ENCODE measurements around the gene TET1. TPM values are rescaled to one million over a fixed set of nuclear protein-coding genes. Genes with fewer than 3 reads are reported as not detected.
"Not testable (repeated sequence)": the region's sequence is repeated elsewhere in the genome, so short reads cannot be mapped to it uniquely, and the experiment has no call there.

The TET1 gene
- total RNA-seq = 4.8 TPM

DNA sequence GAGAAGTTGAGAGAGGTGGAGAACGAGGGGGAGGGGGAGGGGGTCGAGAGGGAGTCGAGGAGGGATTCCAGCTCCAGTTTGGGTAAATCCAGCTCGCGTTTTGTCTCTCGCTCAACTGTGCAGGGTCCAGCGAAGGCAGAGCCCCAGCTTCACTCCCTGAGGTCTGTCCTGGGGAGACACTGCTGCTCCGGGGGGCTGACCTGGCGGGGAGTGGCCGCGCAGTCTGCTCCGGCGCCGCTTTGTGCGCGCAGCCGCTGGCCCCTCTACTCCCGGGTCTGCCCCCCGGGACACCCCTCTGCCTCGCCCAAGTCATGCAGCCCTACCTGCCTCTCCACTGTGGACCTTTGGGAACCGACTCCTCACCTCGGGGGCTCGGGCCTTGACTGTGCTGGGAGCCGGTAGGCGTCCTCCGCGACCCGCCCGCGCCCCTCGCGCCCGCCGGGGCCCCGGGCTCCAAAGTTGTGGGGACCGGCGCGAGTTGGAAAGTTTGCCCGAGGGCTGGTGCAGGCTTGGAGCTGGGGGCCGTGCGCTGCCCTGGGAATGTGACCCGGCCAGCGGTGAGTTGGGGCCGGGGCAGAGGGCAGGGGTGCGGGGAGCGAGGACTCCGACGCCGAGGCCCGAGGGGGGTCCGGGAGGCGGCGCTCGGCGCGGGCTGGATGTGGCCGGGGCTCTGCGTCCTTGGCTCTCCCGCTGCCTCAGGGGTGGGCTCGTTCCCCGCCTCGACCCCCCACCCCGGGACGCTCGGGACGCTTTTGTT is at the start of gene TET1:
Gene TET1 (plus strand): TSS at position 152 of the 757 bp plus-strand sequence. CDS start 12,002 bp downstream, outside the sequence.
- peak; percentile 57 for DNase-seq (ENCODE audit: low spot score)

DNA sequence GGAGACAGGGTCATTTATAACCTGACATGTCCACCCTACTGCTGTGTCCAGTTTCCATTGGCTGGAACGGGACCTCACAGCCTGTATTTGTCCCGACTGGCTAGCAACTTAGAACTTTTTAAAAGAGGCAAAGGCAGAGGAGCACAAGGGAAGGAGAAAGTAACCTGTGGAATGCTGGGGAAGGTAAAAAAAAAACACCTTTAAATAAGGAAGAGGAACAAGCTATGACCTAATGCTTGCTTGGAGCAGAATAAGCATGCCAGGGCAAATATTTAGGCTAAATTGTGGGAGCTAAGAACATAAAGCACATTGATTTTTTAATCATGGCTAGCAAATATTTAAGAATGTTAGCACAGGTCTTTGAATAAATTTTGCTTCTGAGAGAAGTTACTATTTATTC is 43.9 kb upstream of the TET1 start:
- DNase-seq (ENCODE audit: low spot score) = not testable (repeated sequence)

DNA sequence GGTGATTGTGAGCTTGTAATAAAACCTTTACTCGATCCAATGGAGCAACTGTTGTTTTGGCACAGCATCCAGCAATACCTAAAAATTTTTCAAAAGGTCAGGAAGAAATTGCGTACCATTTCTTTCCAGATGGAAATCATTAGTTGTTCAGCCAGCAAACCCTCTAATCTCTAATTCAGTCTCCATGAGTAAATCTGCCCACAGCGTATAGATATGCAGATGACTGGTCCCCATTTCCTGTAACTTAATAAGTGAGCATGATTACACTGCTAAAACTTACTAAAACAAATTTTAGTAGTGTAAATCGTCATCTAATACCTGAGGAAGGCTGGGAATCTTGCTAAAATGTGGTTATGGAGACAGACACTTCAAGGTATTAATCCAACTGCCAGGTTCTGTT is 43.4 kb upstream of the TET1 start:
- no peak for DNase-seq (ENCODE audit: low spot score)

DNA sequence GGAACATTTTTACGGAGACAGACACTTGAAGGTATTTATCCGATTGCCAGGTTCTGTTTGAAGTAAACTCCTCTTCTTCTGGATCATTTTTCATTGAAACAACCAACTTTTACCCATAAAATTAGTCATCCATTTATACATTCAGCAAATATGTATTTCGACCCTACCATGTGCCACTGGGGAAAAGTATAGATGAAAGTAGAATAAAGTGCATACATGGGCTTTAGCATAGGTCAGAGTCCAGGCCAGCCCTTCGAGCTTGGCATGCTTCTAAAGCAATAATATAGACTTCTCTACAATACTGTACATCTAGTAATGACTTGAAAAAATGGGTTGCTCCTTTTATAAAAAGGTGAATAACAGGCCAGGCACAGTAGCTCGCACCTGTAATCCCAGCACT is 42.9 kb upstream of the TET1 start:
- no peak for DNase-seq (ENCODE audit: low spot score)

DNA sequence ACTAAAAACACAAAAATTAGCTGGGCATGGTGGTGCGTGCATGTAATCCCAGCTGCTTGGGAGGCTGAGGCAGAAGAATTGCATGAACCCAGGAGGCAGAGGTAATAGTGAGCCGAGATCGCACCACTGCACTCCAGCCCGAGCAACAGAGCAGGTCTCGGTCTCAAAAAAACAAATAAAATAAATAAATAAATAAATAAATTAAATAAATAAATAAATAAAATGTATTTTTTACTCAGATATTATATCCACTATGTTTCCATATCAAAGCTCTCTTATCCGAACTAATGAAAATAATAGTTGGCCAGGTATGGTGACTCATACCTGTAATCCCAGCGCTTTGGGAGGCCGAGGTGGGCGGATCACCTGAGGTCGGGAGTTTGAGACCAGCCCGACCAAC is 41.5 kb upstream of the TET1 start:
- DNase-seq (ENCODE audit: low spot score) = not testable (repeated sequence)

DNA sequence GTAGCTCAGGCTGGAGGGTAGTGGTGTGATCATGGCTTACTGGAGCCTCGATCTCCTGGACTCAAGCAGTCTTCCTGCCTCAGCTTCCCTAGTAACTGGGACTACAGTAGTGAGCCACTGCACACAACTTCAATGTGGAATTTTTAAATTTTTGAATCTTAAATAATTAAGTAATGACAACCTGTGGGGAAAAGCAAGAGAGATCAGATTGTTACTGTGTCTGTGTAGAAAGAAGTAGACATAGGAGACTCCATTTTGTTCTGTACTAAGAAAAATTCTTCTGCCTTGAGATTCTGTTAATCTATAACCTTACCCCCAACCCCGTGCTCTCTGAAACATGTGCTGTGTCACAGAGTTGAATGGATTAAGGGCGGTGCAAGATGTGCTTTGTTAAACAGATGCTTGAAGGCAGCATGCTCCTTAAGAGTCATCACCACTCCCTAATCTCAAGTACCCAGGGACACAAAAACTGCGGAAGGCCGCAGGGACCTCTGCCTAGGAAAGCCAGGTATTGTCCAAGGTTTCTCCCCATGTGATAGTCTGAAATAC is 34.6 kb upstream of the TET1 start:
- DNase-seq (ENCODE audit: low spot score) = not testable (repeated sequence)

DNA sequence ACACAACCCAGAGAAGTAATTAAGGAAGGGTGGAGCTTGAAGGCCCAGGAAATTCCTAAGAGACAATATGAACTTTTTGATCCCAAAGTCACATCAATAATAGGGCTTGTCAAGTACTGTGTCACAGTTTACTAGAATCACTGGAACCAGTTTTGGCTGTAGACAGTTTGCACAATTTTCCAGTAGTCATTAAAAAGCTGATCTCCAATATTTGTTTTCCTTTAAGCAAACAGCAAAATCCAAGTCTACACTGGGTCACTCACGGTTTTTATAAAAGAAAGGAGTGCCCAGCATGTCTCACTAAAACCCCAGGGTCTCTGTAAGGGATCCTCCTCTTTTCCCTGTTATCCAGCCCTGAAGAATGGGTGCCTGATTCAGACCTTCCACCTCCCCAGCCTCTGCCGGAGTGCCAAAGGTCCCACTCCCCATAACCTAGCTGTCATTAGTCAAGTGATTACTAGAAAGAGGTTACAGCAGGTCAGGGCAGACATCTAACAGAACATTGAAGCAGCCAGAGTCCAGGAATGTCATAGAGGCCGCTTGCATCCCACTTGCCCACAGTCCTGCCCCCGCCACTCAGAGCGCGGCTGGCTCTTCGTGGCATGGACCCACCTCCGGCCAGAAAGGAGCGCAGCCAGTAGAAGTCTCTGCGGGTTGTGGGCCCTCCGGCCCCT is 33.4 kb upstream of the TET1 start:
- DNase-seq (ENCODE audit: low spot score) = no peak

DNA sequence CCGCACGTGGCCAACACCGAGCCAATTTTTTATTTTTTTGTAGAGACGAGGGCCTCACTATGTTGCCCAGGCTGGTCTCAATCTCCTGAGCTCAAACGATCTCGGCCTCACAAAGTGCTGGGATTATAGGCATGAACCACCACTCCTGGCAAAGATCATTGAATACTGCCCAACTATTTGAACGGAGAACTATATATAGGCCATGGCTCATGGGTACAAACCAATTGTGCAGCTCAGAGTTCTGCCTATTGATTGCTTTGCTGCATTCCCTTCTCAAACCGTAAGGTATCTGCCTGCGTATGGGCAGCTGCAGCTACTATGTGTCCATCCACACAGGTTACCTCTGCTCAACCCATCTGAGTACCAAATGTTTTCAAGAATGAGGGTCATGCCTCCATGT is 23.2 kb upstream of the TET1 start:
- no peak for DNase-seq (ENCODE audit: low spot score)

DNA sequence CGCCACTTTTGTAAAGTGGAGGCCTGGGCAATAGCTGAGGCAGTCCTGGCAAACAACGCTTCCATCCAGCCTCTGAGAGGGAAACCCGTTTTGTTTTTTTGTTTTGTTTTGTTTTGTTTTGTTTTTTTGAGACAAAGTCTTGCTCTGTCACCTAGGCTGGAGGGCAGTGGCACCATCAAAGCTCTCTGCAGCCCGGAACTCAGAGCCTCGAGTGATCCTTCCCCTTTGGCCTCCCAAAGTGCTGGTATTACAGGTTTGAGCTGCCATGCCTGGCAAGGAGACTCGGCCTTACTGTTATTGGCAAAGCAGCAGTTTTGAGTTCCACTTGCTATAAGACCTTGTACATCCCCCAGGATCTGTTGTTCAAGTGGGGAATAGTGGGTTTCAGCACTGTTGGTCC is 22.3 kb upstream of the TET1 start:
- DNase-seq (ENCODE audit: low spot score) = no peak

DNA sequence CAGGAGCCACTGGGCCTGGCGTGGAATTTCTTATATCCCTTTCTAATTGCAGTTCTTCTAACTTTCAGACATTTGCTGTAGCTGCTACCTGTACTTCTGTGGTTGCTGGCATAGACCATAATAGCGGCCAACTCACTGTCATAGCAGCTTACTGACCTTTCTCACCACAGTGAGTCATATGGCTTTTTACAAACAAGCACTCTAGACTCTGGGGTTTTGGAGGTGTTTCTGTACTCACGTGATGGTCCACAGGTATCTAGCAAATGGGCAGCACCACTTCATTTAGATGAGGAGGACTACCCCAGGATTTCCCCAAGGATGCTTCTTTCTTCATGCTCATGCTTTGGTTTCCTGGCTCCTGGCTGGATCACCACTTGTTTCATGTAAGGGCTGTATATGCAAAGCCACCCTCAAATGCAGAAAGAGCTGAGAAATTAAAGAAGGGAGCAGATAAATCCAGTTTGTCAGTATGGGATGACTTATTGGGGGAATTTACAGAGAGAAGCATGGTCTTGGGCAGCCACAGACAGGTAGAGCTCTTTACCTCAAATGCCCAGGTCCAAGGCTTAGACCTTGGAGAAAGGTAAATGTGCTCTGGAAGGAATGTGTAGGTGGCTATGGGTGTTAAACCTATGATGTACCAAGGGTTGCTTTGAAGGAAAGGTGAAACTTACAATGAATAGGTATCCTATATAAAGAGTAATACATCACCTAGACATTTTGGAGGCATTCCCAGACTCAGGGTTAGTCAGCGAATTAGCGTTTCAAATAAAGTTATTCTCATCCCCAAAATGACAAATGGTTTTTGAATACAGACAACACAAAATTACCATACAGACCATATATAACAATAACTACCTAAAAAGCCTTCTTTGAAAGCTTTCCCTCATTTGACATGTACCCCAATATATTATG is 16.9 kb upstream of the TET1 start:
- DNase-seq (ENCODE audit: low spot score) = no peak

DNA sequence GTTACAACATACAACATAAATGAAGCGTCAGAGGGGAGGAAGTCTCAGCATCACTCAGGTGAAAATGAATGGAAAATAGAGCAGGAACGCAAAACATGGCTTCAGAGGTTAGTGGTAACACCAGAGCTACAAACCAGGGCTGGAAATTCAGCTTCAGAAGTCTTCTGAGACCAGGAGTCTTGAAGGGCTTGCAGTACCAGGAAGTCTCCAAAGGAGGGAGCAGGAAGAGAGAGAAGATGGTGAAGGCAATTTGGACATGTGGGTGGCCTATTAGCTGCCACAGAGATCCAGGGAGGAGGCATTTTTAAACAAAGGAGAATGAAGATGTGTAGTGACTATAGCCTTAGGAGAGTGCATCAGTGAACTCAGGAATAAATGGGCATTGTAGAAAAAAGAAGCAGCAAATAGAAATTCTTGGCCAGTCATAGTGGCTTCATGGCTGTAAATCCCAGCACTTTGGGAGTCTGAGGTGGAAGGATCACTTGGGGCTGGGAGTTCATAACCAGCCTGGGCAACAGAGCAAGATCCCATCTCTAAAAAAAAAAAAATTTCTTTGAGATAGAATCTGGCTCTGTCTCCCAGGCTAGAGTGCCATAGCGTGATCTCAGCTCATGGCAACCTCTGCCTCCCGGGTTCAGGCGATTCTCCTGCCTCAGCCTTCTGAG is 9.3 kb upstream of the TET1 start:
- DNase-seq (ENCODE audit: low spot score) = no peak

DNA sequence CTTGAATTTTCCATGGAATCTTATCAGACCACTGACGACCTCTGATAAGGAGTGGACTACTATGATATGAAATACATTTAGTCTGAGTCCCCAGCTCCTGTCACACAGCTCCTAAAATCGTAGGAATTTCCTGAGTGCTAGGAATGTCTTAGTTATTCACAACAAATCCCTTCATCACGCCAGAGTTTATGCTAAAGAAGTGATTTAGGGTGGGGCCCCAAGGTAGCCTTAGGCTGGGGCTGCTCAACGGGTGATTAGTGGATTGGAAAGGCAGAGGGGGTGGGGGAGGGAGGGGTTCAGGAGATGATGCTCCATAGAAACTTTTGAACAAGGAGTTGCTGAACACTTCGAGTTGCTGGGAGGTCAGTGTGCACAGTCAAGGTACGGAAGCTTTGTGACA is 7.0 kb upstream of the TET1 start:
- DNase-seq (ENCODE audit: low spot score) = no peak

DNA sequence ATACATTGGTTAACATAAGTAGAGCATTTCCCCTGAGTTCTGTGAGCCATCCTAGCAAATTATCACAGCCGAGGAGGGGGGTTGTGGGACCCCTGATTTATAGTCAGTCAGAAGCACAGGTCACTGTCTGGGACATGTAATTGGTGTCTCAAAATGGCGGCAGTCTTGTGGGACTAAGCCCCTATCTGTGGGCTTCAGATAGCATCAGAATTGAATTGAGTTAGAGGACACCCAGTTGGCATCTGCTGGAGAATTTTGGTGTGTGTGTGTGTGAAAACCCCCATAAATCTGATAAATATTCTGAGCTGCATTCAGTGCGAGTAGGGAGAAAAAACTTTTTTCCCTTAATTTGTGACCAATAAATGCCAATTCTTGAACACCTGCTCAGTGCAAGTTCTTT is 6.5 kb upstream of the TET1 start:
- DNase-seq (ENCODE audit: low spot score) = no peak

DNA sequence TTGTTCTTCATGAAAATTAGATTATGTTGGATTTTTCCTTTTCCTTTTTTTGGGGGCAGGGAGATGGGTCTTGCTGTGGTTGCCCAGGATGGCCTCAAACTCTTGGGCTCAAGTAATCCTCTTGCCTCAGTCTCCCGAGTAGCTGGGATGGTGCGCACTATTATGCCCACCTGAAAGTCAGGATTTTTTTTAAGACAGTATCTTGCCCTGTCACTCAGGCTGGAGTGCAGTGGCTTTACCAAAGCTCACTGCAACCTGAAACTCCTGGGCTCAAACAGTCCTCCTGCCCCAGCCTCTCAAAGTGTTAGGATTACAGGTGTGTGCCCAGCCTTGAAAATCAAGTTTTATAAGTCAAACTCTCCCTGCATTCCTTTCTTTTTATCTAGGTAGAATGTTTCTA is 1.7 kb upstream of the TET1 start:
- no peak for DNase-seq (ENCODE audit: low spot score)

DNA sequence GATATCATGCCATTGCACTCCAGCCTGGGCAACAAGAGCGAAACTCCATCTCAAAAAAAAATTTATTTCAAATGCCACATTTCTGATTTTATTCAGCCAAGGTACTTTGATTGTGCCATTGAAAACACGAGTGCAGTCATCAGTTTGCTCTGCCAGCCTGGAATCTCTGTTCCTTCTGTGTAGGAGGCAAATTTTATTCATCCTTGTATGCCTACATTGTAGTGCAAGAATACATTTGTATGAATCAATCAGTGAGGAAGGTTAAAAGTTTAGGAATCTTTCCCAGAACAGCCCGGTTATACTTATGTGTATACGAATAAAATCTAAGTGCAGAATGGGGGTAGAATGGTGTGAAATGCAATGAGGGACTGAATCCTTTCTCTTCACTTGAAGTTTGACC is 886 bp upstream of the TET1 start:
- DNase-seq (ENCODE audit: low spot score) = no peak

DNA sequence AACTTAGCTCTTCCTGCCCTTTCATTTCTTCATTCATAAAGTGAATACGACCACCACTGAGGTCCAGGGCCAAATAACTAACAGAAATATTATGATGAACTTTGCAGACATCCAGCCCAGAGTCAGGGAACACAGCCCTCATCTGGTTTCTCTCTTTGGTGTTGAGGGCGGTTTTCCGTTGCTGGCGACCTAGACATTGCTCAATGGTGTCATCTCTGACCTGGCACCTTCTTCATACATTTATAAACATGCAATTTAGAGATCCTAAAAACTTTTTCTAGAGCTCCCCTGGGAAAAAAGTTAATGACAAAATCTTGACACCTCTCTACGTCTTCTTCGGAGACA is 324 bp upstream of the TET1 start:
- DNase-seq (ENCODE audit: low spot score) = no peak

DNA sequence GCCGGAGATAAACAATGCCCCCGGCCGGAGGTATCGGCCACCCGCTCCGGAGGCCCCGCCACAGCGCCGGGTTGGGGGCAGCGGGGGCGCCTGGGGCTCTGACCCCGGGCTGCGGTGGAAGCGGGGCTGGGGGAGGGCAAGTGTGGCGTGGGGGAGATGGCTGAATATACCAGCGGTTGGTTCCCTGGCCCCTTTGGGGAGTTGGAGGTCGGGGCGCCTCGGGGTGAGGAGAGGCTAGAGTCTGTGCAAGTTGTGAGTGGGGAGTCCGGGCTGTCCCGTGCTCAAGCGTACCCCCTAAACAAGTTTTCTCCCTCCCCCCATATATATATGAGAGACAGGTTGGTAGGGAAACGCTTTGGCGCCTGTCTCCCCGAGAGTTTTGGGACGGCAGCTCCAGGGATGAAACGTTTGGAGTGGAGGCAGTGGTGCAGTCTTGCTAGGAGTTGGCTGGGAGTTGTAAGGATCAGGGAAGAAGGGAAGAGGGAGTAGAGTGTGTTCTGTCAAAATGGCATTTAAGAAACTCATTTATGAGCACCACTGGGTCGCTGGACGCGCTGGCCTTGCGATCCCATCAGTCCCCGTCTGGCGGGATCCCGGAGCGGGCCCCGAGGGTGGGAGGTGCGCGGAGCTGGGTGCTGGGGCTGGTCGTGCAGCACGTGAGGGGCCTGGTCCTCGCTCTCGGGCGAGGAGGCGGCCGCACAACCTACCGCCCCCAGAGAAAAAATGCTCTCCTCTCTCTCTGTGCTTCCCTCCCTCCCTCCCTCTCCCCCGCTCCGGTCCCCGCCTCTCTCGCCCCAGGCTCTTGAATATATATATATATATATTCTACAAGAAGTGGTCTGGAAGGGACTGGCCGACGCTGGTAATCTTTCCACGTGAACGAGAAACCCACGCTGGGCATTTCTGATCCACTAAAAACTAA is 1.1 kb downstream of the TET1 start:
- no peak for DNase-seq (ENCODE audit: low spot score)

DNA sequence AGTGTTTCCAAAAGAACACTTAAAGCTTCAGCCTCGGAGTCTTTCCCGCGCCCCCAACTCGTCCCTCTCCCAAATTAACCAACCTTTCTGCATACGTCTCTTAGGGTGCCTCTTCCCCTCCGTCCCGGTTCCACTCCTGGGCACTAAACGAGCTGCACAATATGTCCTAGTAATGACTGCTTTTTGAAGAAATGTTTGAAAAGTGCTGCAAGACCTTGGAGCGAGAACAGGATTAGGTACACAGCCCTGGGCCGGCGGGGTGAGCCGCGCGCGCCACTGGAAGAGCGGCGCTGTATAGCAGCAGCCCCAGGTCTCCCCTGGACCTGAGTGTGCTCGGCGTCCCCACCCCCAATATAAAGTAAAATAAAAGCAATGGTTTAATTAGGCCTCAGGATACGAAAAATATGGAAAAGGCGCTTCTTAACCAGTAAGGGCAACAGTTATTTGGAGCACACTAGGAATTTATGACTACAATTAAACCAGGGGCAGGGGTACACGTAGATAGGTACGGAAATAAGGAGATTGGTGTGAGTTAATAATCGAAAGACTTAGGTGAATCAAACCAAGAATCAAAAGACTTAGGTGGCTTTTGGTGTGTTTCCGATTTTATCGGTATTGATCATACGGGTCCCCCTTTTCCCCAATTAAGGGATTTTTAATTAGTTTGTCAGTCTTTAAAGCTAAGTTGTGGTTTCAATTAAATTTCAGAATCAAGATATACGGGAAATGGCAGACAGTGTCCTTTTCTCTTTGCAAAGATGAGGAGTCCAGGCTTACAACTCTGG is 1.9 kb downstream of the TET1 start:
- DNase-seq (ENCODE audit: low spot score) = no peak

DNA sequence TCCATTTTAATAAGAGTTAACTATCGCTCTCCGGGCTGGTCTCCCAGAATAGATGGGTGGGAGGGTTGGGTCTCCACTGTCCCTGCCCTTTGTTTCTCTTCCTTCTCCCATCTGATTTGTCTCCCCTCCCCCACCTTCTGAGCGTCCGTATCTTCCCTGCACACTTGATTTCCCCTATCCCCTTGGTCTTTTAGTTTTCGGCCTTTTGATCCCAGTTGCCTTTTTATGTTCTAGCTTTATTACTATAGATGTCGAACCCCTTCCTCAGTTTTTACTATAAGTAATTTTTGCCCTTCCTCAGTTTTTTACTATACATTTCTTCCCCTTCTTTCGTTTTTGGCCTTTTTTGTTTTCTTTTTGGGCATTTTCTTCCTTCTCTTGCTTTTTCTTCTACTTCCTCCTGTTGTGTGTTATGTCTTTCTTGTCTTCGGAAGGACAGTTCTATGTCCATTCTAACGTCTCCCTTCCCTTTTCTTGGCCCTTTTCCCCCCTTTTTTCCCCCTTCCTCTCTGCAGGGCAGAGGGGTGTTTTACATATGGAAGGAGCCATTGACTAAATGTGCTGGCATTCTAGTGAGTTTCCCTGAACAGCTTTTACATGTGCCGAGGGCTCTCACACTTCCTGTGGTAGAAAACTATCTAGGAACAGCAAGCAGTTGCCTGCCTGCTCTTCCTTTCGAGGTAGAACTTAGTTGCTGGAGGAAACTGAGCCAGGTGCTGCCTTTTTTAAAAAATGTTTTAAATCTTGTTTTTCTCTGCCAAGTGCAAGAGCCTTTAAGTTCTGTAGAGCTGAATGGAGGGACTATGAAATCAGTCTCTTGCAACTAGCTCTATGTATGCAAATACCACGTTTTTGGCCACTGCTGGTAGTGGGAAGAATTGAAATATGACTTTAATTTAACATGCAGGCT is 2.8 kb downstream of the TET1 start:
- no peak for DNase-seq (ENCODE audit: low spot score)

Data from ureter (tissue), 1 donor.